Stimulated activated CD4-positive, alpha-beta T cell treated with anti-CD3 and anti-CD28 coated beads, Interleukin-1b, Interleukin-23, amount 100 ng/mL, for 4 hours (primary cell): Measurements from ENCODE around the gene ZNF618.

Source experiments
- DNase-seq, 2 donors: peaks; one replicate each; pipeline ENCODE4 v3.0.0-alpha.2; 2020; ENCODE audit warnings: low read depth in 2 of 2

ZNF618 gene, protein sequence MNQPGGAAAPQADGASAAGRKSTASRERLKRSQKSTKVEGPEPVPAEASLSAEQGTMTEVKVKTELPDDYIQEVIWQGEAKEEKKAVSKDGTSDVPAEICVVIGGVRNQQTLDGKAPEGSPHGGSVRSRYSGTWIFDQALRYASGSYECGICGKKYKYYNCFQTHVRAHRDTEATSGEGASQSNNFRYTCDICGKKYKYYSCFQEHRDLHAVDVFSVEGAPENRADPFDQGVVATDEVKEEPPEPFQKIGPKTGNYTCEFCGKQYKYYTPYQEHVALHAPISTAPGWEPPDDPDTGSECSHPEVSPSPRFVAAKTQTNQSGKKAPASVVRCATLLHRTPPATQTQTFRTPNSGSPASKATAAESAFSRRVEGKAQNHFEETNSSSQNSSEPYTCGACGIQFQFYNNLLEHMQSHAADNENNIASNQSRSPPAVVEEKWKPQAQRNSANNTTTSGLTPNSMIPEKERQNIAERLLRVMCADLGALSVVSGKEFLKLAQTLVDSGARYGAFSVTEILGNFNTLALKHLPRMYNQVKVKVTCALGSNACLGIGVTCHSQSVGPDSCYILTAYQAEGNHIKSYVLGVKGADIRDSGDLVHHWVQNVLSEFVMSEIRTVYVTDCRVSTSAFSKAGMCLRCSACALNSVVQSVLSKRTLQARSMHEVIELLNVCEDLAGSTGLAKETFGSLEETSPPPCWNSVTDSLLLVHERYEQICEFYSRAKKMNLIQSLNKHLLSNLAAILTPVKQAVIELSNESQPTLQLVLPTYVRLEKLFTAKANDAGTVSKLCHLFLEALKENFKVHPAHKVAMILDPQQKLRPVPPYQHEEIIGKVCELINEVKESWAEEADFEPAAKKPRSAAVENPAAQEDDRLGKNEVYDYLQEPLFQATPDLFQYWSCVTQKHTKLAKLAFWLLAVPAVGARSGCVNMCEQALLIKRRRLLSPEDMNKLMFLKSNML

DNA sequence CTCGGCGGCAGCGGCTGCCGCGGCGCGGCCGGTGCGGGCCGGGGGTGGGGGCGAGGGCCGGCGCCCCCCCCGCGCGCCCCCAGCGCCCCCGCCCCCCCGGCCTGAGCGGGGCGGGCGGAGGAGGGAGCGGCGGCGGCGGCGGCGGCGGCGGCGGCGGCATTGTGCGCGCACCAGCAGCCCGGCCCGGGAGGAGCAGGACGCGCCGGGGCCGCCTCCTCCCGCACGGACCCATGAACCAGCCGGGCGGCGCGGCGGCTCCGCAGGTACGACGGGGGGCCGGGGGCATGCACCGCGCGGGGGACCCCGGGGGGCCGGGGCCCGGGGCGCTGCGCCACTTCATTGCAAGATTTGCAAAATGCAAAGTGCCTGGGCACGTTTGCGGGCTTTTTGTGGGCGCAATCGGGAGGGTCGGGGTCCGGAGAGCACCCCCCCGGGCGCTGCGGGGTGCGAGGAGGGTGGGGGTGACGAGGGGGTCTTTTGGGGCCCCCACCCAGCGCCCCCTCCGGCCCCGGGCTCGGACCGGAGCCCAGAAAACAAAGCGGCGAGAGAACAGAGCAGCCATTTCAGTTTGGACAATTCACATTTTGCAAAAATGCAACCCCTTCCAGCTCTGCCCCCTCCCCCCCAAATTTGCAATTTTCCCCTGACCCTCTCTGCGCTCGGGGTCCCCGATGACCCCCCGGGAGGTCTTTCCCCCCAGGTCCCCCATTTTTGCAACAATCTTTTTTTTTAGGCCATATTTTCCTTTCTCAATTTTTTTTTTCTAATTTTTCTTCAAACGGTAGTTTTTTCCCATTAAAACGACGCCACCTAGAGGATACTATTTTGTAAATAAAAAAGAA, at the start of gene ZNF618:
TSS of gene ZNF618 (plus strand) at position 159 of the 842 bp plus-strand sequence. CDS start at position 231, 72 bp downstream.
- DNase-seq, result peak in 1 of 2 donors; percentile 19

DNA sequence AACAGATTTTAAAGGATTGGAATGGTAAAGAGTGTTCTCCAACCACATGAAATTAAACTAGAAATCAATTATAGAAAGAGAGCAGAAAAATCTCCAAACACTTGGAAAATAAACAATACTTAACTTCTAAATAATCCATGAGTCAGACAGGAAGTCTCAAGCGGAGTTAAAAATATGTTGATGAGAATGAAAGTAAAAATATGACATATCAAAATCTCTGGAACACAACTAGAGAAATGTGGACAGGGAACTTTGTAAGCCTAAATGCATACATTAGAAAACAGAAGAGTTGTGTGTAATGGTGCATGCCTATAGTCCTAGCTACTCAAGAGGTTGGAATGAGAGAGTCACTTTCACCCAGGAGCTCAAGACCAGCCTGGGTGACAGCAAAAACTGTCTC, 47.9 kb upstream of the ZNF618 start:
- no peak for DNase-seq

DNA sequence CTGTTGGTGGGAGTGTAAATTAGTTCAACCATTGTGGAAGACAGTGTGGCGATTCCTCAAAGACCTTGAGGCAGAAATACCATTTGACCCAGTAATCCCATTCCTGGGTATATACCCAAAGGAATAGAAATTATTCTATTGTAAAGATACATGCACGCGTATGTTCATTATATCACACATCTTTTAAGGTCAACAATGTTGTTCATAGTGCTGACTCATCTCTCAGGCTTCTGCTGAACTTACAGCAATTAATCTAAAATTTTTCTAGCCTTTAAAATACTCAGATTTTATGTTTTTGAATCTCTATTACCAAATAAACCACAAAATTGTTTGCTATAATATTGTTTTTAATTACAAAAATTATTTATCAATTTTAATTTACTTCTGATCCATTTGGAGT, 38.8 kb upstream of the ZNF618 start:
- no peak for DNase-seq

GRCh38 chr9:113842086-113842485, 34.0 kb upstream of the ZNF618 start:
- no peak for DNase-seq

- DNase-seq, result no peak
Observed at GRCh38 chr9:113844466-113844865, 31.6 kb upstream of the ZNF618 start.

DNA sequence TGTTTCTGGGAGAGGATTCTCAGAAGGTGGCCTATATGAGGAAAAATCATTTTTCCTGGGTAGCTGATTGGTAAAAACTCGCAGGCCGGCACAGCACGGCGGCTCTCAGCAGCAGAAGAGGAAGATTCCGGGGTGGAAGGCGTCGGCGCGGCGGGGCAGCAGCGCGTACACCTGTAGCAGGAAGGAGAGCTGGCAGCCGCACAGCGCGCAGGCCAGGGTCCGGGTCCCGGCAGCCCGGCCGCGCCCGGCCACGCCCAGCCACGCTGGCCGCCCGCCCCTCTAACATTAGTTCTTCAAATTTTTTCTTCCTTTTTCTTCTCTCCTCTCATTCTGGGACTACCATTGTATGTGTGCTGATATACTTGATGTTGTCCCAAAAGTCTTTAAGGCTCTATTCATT, 24.8 kb upstream of the ZNF618 start:
- DNase-seq, result no peak

GRCh38 chr9:113851873-113852272, 24.2 kb upstream of the ZNF618 start:
- DNase-seq, result no peak

DNA sequence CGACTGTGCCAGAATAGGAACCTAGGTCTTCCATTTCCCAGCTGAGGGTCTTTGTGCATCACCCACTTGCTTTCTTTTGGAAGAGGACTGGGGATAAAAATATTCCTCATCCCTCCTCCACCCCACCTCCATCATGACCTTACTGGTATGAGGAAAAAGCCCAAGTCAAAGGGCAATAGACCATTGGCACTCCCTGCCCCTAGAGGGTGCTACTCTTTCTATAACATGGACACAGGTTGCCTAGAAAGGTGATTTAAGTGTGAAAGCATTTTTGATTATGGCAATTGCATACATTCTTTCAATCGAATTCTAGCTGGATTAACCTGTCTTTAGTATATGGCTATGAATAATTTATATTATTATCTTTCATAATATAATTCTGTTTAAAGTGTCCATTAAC, 22.8 kb upstream of the ZNF618 start:
- no peak for DNase-seq

DNA sequence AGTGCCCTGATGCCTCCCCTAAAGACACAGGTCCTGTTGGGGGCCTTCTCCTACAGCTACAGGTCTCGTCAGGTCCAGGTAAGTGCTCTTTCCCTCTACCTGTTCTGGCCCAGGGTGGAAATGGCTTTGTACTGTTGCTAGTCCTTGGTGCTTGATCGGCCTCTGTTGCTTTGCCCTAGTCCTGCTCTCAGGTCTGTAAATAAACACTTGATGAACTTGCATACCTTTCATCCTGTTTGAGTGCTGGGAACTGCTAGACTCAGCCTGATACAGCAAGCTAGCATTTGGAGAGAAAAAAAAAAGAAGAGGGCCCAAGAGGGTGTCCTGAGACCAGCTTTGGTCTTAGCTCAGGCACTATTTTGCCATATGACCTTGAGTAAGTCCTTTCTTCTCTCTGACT, 21.8 kb upstream of the ZNF618 start:
- DNase-seq, result no peak

DNA sequence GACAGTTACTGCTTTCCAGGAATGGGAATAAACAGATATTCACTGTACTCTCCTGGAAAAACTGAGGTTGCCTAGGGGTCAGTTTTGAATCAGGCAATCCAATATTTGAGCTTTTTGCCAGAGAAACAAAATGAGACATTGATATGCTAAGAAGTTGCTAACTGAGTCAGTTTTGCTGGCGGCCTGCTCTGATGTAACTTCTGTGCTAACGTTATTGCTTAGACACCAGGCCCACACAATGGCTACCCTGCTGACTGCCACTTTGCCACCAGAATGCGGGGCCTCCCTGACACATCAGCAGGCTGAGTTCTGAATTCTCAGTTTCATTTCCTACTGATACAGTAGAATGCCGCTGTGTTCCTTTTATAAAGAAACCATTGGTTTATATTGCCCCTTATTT, 18.2 kb upstream of the ZNF618 start:
- DNase-seq, result no peak

DNA sequence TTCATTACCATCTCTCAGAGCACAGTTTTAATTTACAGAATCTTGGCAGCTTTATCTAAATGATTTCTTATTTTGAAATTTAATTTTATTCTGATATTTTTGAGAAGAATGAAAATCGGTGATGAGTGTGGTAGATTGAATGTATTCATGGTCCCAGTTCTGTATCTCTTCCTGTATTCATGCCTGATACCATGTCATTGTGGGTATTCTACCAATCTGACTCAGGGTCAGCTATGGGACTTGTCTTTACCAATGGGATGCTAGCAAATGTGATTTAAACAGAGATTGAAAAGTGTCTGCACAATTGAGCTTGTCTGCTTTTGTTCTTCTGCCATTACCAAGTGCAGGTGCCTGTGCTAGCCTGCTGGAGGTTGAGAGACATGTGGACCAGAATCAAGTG, 17.8 kb upstream of the ZNF618 start:
- DNase-seq, result no peak

GRCh38 chr9:113863345-113863744, 12.8 kb upstream of the ZNF618 start:
- DNase-seq, result no peak

- no peak for DNase-seq
Observed at GRCh38 chr9:113868501-113868900, 7.6 kb upstream of the ZNF618 start.

DNA sequence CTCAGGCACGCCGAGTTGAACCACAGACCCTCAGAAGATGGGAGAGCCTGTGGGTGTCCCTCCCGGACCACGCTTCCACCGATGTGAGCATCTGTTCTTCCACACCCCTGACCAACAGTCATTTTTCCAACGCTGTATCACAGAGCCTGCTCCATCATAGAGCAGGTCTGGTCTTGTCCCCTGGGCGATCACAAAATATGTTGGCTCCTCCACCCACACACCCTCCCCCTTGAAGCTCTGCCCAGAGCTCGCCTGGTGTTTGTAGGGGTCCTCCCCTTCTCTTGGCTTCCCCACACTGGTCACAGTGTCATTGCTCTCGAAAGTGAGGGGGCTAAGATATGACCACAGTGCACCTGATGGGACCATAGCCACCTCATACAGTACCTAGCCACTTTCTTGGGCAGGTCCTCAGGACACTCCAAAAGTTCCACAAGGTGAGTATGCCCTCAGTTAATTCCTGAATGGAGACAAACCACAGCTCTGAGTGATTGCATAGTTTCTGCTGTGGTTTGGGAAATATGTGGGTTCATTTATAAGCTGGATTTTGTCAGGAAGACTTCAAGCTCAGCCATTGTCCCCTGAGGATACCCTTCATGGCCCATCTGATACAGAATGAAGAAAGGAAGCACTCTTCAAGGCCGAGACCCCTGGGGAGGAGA, 3.5 kb upstream of the ZNF618 start:
- no peak for DNase-seq

GRCh38 chr9:113873446-113873845, 2.7 kb upstream of the ZNF618 start:
- DNase-seq, result no peak

- no peak for DNase-seq
Observed at GRCh38 chr9:113873926-113874325, 2.2 kb upstream of the ZNF618 start.

DNA sequence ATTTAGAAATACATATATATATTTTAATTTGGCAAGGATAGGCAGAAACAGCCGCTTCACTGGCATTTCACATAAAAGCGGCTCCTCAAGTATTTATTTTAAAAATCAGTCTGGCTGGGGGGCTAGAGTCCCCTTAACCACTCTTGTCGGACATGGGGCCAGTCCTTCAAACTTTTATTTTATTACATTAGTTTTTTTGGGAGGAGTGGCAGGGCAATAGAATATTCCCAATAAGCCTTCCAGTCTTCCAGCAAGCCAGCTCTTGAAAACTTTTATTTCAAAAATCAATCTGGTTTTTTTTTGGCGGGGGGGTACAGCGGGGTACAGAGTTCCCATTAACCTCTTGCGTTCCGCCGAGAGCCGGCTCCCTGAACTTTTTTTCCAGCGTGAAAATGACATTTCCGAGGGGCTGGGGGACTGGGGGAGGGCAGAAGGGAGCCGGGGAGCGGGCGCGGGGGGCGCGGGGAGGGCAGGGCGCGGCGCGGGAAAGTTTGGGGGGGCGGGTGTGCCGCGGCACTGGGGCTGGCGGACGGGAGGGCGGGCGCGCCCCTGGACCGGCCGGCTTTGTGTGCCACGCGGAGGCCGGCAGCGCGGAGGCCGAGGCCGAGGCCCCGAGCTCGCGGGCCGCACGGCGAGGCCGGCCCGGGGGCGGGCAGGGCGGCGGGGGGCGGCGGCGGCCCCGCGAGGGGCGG, 504 bp upstream of the ZNF618 start:
- DNase-seq, result no peak

- no peak for DNase-seq
Observed at GRCh38 chr9:113876993-113877368, 872 bp downstream of the ZNF618 start.

GRCh38 chr9:113879318-113879717, 3.2 kb downstream of the ZNF618 start:
- DNase-seq, result no peak

DNA sequence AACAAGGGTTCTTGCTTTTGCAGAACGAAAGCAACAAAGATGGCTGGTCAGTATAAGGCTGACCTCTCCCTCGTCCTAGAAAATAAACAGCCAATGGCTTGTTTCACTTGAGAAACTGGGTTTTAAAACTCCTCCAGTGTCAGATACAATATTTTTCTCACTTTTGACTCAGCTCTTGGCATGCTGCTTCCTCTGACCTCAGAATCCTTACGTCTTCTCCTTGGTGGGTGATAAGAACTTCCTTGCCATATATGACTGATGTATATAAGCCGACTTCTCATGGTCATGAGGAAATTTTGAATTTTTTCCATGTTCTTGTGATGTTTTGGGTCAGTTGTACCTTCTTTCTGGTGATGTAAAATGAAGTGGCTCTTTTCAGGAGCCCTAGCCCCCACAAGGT, 3.8 kb downstream of the ZNF618 start:
- no peak for DNase-seq

GRCh38 chr9:113882181-113882580, 6.1 kb downstream of the ZNF618 start:
- DNase-seq, result no peak
